B cell (primary cell): ENCODE measurements around the gene ARRDC3. TPM values are rescaled to one million over a fixed set of nuclear protein-coding genes. Genes with fewer than 3 reads are reported as not detected.
"Not testable (repeated sequence)": the region's sequence is repeated elsewhere in the genome, so short reads cannot be mapped to it uniquely, and the experiment has no call there.

Source experiments
- ATAC-seq: fragments of 200-7000 bp; cut with Tn5 transposase; one replicate; pipeline ENCODE4 v1.10.0; 2021; ENCODE audit warnings: low read depth, mild to moderate bottlenecking, moderate number of reproducible peaks, moderate library complexity
- CTCF ChIA-PET: fragments of 350-600 bp; sonication (Branson Sonifier 250); formaldehyde crosslinking; loops from one replicate; lab custom pipeline; 2021; ENCODE audit warnings: antibody characterized with exemption, inconsistent platforms; lab: Charles Lee
- POLR2A ChIA-PET: fragments of 350-600 bp; sonication (Branson Sonifier 250); formaldehyde crosslinking; loops from one replicate; lab custom pipeline; 2021; ENCODE audit warnings: antibody characterized with exemption; lab: Charles Lee
- DNase-seq: peaks from one replicate; pipeline ENCODE4 v3.0.0; 2013
- H2AFZ ChIP-seq: 2 replicates; pipeline ENCODE4 v1.6.1; 2012; ENCODE audit warnings: mild to moderate bottlenecking, low read depth, low read length; ENCODE audit not compliant: insufficient read depth, poor library complexity, severe bottlenecking
- H3K27ac ChIP-seq, 2 donors: 1 replicate in 1 of 2; 2 replicates in 1 of 2; pipeline ENCODE4 v1.5.1; 2012 to 2013; ENCODE audit warnings: low read length in 2 of 2, mild to moderate bottlenecking in 2 of 2, moderate library complexity in 1 of 2
- H3K27me3 ChIP-seq, 4 experiments: fragments of 200-600 bp in 1 of 4; sonication (generic) in 1 of 4; replicated peaks in 1 of 4; 1 replicate in 2 of 4; 2 replicates in 2 of 4; pipeline versions ENCODE4 v1.6.1 to v1.7.0; 2013 to 2016; ENCODE audit warnings: low read length in 3 of 4, mild to moderate bottlenecking in 2 of 4, mixed read lengths in 1 of 4, moderate library complexity in 1 of 4; ENCODE audit not compliant: insufficient read depth in 4 of 4, control insufficient read depth in 3 of 4; ENCODE audit errors: control extremely low read depth in 1 of 4
- H3K36me3 ChIP-seq, 2 experiments: replicated peaks in 1 of 2; 1 replicate in 1 of 2; 2 replicates in 1 of 2; pipeline versions ENCODE4 v1.6.1 to v1.7.1; 2013; ENCODE audit warnings: low read length in 1 of 2; ENCODE audit not compliant: insufficient read depth in 2 of 2, control insufficient read depth in 1 of 2; ENCODE audit errors: control extremely low read depth in 1 of 2, extremely low read depth in 1 of 2
- H3K4me1 ChIP-seq, 2 donors: fragments of 200-600 bp in 1 of 2; sonication (generic) in 1 of 2; 1 replicate in 1 of 2; 2 replicates in 1 of 2; pipeline versions ENCODE4 v1.5.1 to v1.6.1; 2013 to 2017; ENCODE audit warnings: low read length in 2 of 2; ENCODE audit not compliant: control insufficient read depth in 2 of 2, insufficient read depth in 2 of 2
- H3K4me2 ChIP-seq: replicated peaks from 2 replicates; pipeline ENCODE3; 2012; ENCODE audit warnings: mild to moderate bottlenecking, low read depth, low read length; ENCODE audit not compliant: poor library complexity, severe bottlenecking
- H3K4me3 ChIP-seq, 5 experiments: fragments of 200-600 bp in 1 of 5; sonication (generic) in 1 of 5; 1 replicate in 3 of 5; 2 replicates in 2 of 5; pipeline versions ENCODE4 v1.5.1 to v1.7.0; 2011 to 2016; ENCODE audit warnings: low read length in 4 of 5, mild to moderate bottlenecking in 4 of 5, low read depth in 2 of 5, control low read depth in 1 of 5, moderate library complexity in 1 of 5; ENCODE audit not compliant: insufficient read depth in 1 of 5; ENCODE audit errors: control extremely low read depth in 1 of 5, extremely low read depth in 1 of 5
- H3K79me2 ChIP-seq: fragments of 200-600 bp; sonication (generic); one replicate; pipeline ENCODE4 v1.6.0; 2016; ENCODE audit warnings: low read length; ENCODE audit not compliant: control insufficient read depth, insufficient read depth
- H3K9ac ChIP-seq: fragments of 200-600 bp; sonication (generic); 2 replicates; pipeline ENCODE4 v1.6.1; 2017; ENCODE audit warnings: mild to moderate bottlenecking, low read length, moderate library complexity
- H3K9me3 ChIP-seq, 3 donors: one replicate each; pipeline versions ENCODE4 v1.6.1 to v1.7.1; 2013; ENCODE audit warnings: low read length in 2 of 3; ENCODE audit not compliant: control insufficient read depth in 2 of 3, insufficient read depth in 1 of 3; ENCODE audit errors: control extremely low read depth in 1 of 3
- H4K20me1 ChIP-seq: 2 replicates; pipeline ENCODE4 v1.6.0; 2012; ENCODE audit warnings: mild to moderate bottlenecking, low read length; ENCODE audit not compliant: insufficient read depth, control insufficient read depth, poor library complexity, severe bottlenecking
- H3K27ac Mint-ChIP-seq: one replicate; pipeline ENCODE4 v1.8.0; 2021; ENCODE audit warnings: mixed read lengths
- H3K27me3 Mint-ChIP-seq: one replicate; pipeline ENCODE4 v1.8.0; 2021; ENCODE audit warnings: mixed read lengths
- H3K4me1 Mint-ChIP-seq: one replicate; pipeline ENCODE4 v1.8.0; 2021; ENCODE audit warnings: mixed read lengths
- H3K4me3 Mint-ChIP-seq: one replicate; pipeline ENCODE4 v1.8.0; 2021; ENCODE audit warnings: mixed read lengths
- H3K9me3 Mint-ChIP-seq: one replicate; pipeline ENCODE4 v1.8.0; 2022; ENCODE audit warnings: mixed read lengths; ENCODE audit not compliant: insufficient read depth
- EZH2 ChIP-seq: IDR thresholded peaks from 2 replicates; pipeline ENCODE4 v1.6.1; 2012; ENCODE audit warnings: borderline replicate concordance, low read depth, mild to moderate bottlenecking, moderate library complexity, low read length; ENCODE audit not compliant: insufficient read depth, poor library complexity, severe bottlenecking
- WGBS: methylation state at CpG from one replicate; pipeline ENCODE4 v1.1.5; 2013; ENCODE audit warnings: missing lambda C conversion rate; ENCODE audit not compliant: insufficient coverage; 5-methylcytosine and 5-hydroxymethylcytosine counted together
- intact Hi-C: fragments of 100-400 bp; cut with micrococcal nuclease; formaldehyde crosslinking; loops from one replicate; pipeline ENCODE4 v1.10.0; 2022
- polyA plus RNA-seq: library from polyadenylated mRNA; depleted of rRNA; stranded (reverse); fragments of >200 nt; gene quantifications from 2 replicates; pipeline ENCODE4 v1.2.3, GENCODE V29; 2012
- total RNA-seq, 2 donors: library from RNA; stranded (reverse); fragments of 120-200 nt in 1 of 2; gene quantifications; 1 replicate in 1 of 2; 2 replicates in 1 of 2; pipeline versions ENCODE4 v1.2.3 to v1.2.4, GENCODE V29; 2013 to 2022
- TF ChIP-seq, protein P1 (sequence below): fragments of 200-600 bp; IDR thresholded peaks from one replicate; pipeline ENCODE4 v1.8.0; 2022; ENCODE audit warnings: antibody characterized with exemption, mild to moderate bottlenecking

The ARRDC3 gene
- total and polyA plus RNA-seq, 2 donors (not counting 1 experiment from before 2014, with no cell fraction given) = 52.9 to 84.9 TPM

- no peaks in the 10 kb centered on the region for H4K20me1 ChIP-seq
- peaks cover 5% of the 10 kb centered on the region for H3K4me1 Mint-ChIP-seq
- no peak overlapping the region for H3K4me3 Mint-ChIP-seq
- ChIA-PET POLR2A (no interaction called here), CTCF (interaction anchor here (1.0 to 1.4 kb wide), 2 partner anchors 13 to 22 kb away, joined by 3 read pairs; no protein-coding TSS in a partner anchor)
- no peak for DNase-seq
- H3K9me3 Mint-ChIP-seq = no peaks in the 10 kb centered on the region
- H3K9ac ChIP-seq = no peak overlapping the region
- no peaks in the 10 kb centered on the region for H3K27me3 Mint-ChIP-seq
- H3K36me3 ChIP-seq = no peaks in the 10 kb centered on the region
- no peaks in the 10 kb centered on the region for H3K27me3 ChIP-seq
- H3K27ac Mint-ChIP-seq = no peak overlapping the region
- no peaks in the 10 kb centered on the region for H3K9me3 ChIP-seq
- no peak for ATAC-seq
- H3K4me2 ChIP-seq = no peak overlapping the region
- TF ChIP-seq EZH2 = no peak
- TF ChIP-seq, protein P1, sequence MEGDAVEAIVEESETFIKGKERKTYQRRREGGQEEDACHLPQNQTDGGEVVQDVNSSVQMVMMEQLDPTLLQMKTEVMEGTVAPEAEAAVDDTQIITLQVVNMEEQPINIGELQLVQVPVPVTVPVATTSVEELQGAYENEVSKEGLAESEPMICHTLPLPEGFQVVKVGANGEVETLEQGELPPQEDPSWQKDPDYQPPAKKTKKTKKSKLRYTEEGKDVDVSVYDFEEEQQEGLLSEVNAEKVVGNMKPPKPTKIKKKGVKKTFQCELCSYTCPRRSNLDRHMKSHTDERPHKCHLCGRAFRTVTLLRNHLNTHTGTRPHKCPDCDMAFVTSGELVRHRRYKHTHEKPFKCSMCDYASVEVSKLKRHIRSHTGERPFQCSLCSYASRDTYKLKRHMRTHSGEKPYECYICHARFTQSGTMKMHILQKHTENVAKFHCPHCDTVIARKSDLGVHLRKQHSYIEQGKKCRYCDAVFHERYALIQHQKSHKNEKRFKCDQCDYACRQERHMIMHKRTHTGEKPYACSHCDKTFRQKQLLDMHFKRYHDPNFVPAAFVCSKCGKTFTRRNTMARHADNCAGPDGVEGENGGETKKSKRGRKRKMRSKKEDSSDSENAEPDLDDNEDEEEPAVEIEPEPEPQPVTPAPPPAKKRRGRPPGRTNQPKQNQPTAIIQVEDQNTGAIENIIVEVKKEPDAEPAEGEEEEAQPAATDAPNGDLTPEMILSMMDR = no peak
- intact Hi-C loops = no loop called here
- H3K4me1 ChIP-seq = no peaks in the 10 kb centered on the region
- no peak overlapping the region for H3K4me3 ChIP-seq
- no peaks in the 10 kb centered on the region for H3K79me2 ChIP-seq
- H2AFZ ChIP-seq = no peak overlapping the region
- no peak overlapping the region for H3K27ac ChIP-seq
Observed at GRCh38 chr5:91397791-91398190, 14.7 kb upstream of the ARRDC3 start.

GRCh38 chr5:91390268-91390667 is 7.2 kb upstream of the ARRDC3 start:
- CTCF ChIA-PET = interaction anchor here (0.7 to 1.5 kb wide), 4 partner anchors 29 to 524 kb away, joined by 3 to 6 read pairs (median 4); no protein-coding TSS in a partner anchor
- intact Hi-C loops = no loop called here
- no peak for TF ChIP-seq EZH2
- TF ChIP-seq, protein P1 = no peak
- H3K9me3 Mint-ChIP-seq = no peaks in the 10 kb centered on the region
- no peaks in the 10 kb centered on the region for H3K4me1 Mint-ChIP-seq
- H3K27me3 Mint-ChIP-seq = no peaks in the 10 kb centered on the region
- Histone ChIP-seq H3K27me3 (no peaks in the 10 kb centered on the region), H3K36me3 (no peaks in the 10 kb centered on the region), H3K4me2 (no peak overlapping the region), H4K20me1 (no peaks in the 10 kb centered on the region), H3K79me2 (no peaks in the 10 kb centered on the region), H3K9me3 (no peaks in the 10 kb centered on the region), H3K4me1 (no peaks in the 10 kb centered on the region), H3K9ac (no peak overlapping the region), H3K27ac (no peak overlapping the region), H2AFZ (no peak overlapping the region), H3K4me3 (no peak overlapping the region)
- ATAC-seq (no peak), DNase-seq (no peak)
- POLR2A ChIA-PET = no interaction called here
- no peak overlapping the region for H3K4me3 Mint-ChIP-seq
- no CpG with 5 or more reads among the region's 4 CpGs for WGBS
- no peak overlapping the region for H3K27ac Mint-ChIP-seq

DNA sequence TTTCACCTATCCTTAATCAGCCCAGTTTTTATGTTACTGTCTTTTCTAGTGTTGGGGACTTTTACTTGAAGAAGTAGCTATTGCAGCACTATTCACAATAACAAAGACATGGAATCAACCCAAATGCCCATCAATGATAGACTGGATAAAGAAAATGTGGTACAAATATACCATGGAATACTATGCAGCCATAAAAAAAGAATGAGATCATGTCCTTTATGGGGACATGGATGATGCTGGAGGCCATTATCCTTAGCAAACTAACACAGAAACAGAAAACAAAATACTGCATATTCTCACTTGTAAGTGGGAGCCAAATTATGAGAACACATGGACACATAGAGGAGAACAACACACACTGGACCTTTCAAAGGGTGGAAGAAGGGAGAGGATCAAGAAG is 6.4 kb upstream of the ARRDC3 start:
- ATAC-seq = not testable (repeated sequence)

More for the DNA sequence above, 6.4 kb upstream of the ARRDC3 start:
- H3K4me1 ChIP-seq, H3K36me3 ChIP-seq, intact Hi-C loops, H3K4me3 Mint-ChIP-seq, H3K4me1 Mint-ChIP-seq, H3K4me3 ChIP-seq, POLR2A ChIA-PET, H2AFZ ChIP-seq, H3K27me3 ChIP-seq, H3K9me3 Mint-ChIP-seq, H3K27ac ChIP-seq, H4K20me1 ChIP-seq, H3K9me3 ChIP-seq, DNase-seq, H3K79me2 ChIP-seq, H3K4me2 ChIP-seq, H3K27me3 Mint-ChIP-seq, H3K9ac ChIP-seq, H3K27ac Mint-ChIP-seq: not testable (repeated sequence)
- CTCF ChIA-PET = interaction anchor here (0.9 to 9.3 kb wide), 4 partner anchors 30 to 169 kb away, joined by 4 to 195 read pairs (median 94); no protein-coding TSS in a partner anchor
